ENCODE measurements around the gene ARFGAP1. TPM values are rescaled to one million over a fixed set of nuclear protein-coding genes. Genes with fewer than 3 reads are reported as not detected.

ARFGAP1 gene
- total RNA-seq, 1 experiment from 2014 or later, result 207 TPM

- Mint-ChIP-seq H3K27ac (no peak overlapping the region), H3K4me1 (peaks cover 4% of the 10 kb centered on the region; the same call in 1 of the 2 replicates), H3K36me3 (peaks cover 15% of the 10 kb centered on the region), H3K4me3 (no peak overlapping the region), H3K27me3 (ENCODE audit: low read depth) (no peaks in the 10 kb centered on the region), H3K9me3 (no peaks in the 10 kb centered on the region)
- no peak for DNase-seq (ENCODE audit: low spot score)
- ChIA-PET CTCF (interaction anchor here (0.5 to 1.5 kb wide), 4 partner anchors 57 to 870 kb away, joined by 3 to 4 read pairs (median 4); no protein-coding TSS in a partner anchor), POLR2A (no interaction called here)
- no peak for ATAC-seq
- no peak for TF ChIP-seq TCF7 (CRISPR knock-in tag; IDR thresholded peaks at IDR 0.05; ENCODE audit: low read depth)
- no peak for TF ChIP-seq FOXK1 (CRISPR knock-in tag; IDR thresholded peaks at IDR 0.05)
- TF ChIP-seq CDX4 (CRISPR knock-in tag; IDR thresholded peaks at IDR 0.05; ENCODE audit: borderline replicate concordance), result no peak
- no peak for TF ChIP-seq SMAD4 (CRISPR knock-in tag; IDR thresholded peaks at IDR 0.05)
- TF ChIP-seq MAX (CRISPR knock-in tag; IDR thresholded peaks at IDR 0.05), result no peak
- TF ChIP-seq ZNF138 (CRISPR knock-in tag; conservative IDR thresholded peaks at IDR 0.05), result no peak
- TF ChIP-seq MXD4 (CRISPR knock-in tag; IDR thresholded peaks at IDR 0.05; ENCODE audit: borderline replicate concordance), result no peak
- no peak for TF ChIP-seq ZMAT4 (CRISPR knock-in tag; IDR thresholded peaks at IDR 0.05)
- TF ChIP-seq ZBTB21 (CRISPR knock-in tag; IDR thresholded peaks at IDR 0.05; ENCODE audit: borderline replicate concordance), result no peak
- no peak for TF ChIP-seq KAT7 (CRISPR knock-in tag; IDR thresholded peaks at IDR 0.05; ENCODE audit: borderline replicate concordance)
- TF ChIP-seq ZSCAN18 (CRISPR knock-in tag; IDR thresholded peaks at IDR 0.05), result no peak
These were observed 14.4 kb downstream of the ARFGAP1 start for GRCh38 chr20:63286781-63287696.

GRCh38 chr20:63287697-63288580 lies 15.3 kb downstream of the ARFGAP1 start:
- DNase-seq (ENCODE audit: low spot score) (no peak), ATAC-seq (no peak)
- Mint-ChIP-seq H3K27ac (no peak overlapping the region), H3K27me3 (ENCODE audit: low read depth) (no peaks in the 10 kb centered on the region), H3K9me3 (no peaks in the 10 kb centered on the region), H3K36me3 (peaks cover 15% of the 10 kb centered on the region), H3K4me3 (no peak overlapping the region), H3K4me1 (peaks cover 4% of the 10 kb centered on the region; the same call in 1 of the 2 replicates)
- POLR2A ChIA-PET, result no interaction called here
- no peak for TF ChIP-seq SMAD4 (CRISPR knock-in tag; IDR thresholded peaks at IDR 0.05)
- TF ChIP-seq NR3C1 (CRISPR knock-in tag; conservative IDR thresholded peaks at IDR 0.05; ENCODE audit: low read depth), result no peak
- no peak for TF ChIP-seq ZNF416 (CRISPR knock-in tag; IDR thresholded peaks at IDR 0.05)
- TF ChIP-seq MXD4 (CRISPR knock-in tag; IDR thresholded peaks at IDR 0.05; ENCODE audit: borderline replicate concordance), result no peak
- CTCF ChIA-PET, result interaction anchor here (0.5 to 5.0 kb wide), 5 partner anchors 57 to 871 kb away, joined by 3 to 59 read pairs (median 4); no protein-coding TSS in a partner anchor

- Mint-ChIP-seq H3K36me3 (peaks cover 14% of the 10 kb centered on the region), H3K4me3 (no peak overlapping the region), H3K9me3 (no peaks in the 10 kb centered on the region), H3K27ac (no peak overlapping the region), H3K4me1 (peaks cover 4% of the 10 kb centered on the region; the same call in 1 of the 2 replicates), H3K27me3 (ENCODE audit: low read depth) (no peaks in the 10 kb centered on the region)
- ChIA-PET POLR2A (no interaction called here), CTCF (interaction anchor here (1.4 to 5.0 kb wide), 2 partner anchors 58 to 66 kb away, joined by 4 to 59 read pairs; no protein-coding TSS in a partner anchor)
- ATAC-seq, result no peak
- no peak for DNase-seq (ENCODE audit: low spot score)
- TF ChIP-seq ZBTB43 (CRISPR knock-in tag; IDR thresholded peaks at IDR 0.05), result no peak
- TF ChIP-seq ZNF138 (CRISPR knock-in tag; conservative IDR thresholded peaks at IDR 0.05), result no peak
- TF ChIP-seq ZNF281 (CRISPR knock-in tag; IDR thresholded peaks at IDR 0.05), result no peak
- TF ChIP-seq CREB1 (CRISPR knock-in tag; IDR thresholded peaks at IDR 0.05), result no peak
- no peak for TF ChIP-seq USF2 (CRISPR knock-in tag; IDR thresholded peaks at IDR 0.05)
- TF ChIP-seq FOXK1 (CRISPR knock-in tag; IDR thresholded peaks at IDR 0.05), result no peak
- TF ChIP-seq MLX (CRISPR knock-in tag; IDR thresholded peaks at IDR 0.05), result no peak
These were observed 16.1 kb downstream of the ARFGAP1 start for GRCh38 chr20:63288581-63289251.
